T-helper 17 cell (primary cell): ENCODE data around the gene HYOU1. TPM values are rescaled to one million over a fixed set of nuclear protein-coding genes. Genes with fewer than 3 reads are reported as not detected.
A peak's percentile ranks its signal among the peaks of the same experiment; 100 is the strongest.

Source experiments
- ATAC-seq: fragments of 150-1000 bp; cut with Tn5 transposase; 2 replicates; pipeline ENCODE4 v1.10.0; 2021; ENCODE audit warnings: mild to moderate bottlenecking, moderate library complexity
- DNase-seq, 3 donors: peaks; one replicate each; pipeline versions ENCODE4 v3.0.0 to v3.0.0-alpha.2; 2020 to 2021
- H3K9me3 ChIP-seq: one replicate; pipeline ENCODE4 v1.7.0; 2013; ENCODE audit warnings: low read length, mild to moderate bottlenecking; ENCODE audit not compliant: control insufficient read depth, poor library complexity, severe bottlenecking
- H3K27ac Mint-ChIP-seq: one replicate; pipeline ENCODE4 v1.8.0; 2022; ENCODE audit warnings: mild to moderate bottlenecking, moderate library complexity, mixed read lengths
- H3K27me3 Mint-ChIP-seq: one replicate; pipeline ENCODE4 v1.8.0; 2022; ENCODE audit warnings: mixed read lengths
- H3K36me3 Mint-ChIP-seq: one replicate; pipeline ENCODE4 v1.8.0; 2022; ENCODE audit warnings: low read depth, mixed read lengths
- H3K4me1 Mint-ChIP-seq: one replicate; pipeline ENCODE4 v1.8.0; 2022; ENCODE audit warnings: mild to moderate bottlenecking, mixed read lengths
- H3K4me3 Mint-ChIP-seq: one replicate; pipeline ENCODE4 v1.8.0; 2022; ENCODE audit warnings: mild to moderate bottlenecking, moderate library complexity, mixed read lengths
- total RNA-seq, 4 donors: library from RNA in 2 of 4; stranded (reverse) in 2 of 4; gene quantifications; one replicate each; pipeline ENCODE4 v1.2.3 and lab custom pipeline; 2022 to 2026

Gene HYOU1
- total RNA-seq, 2 donors from 2014 or later = 132 to 162 TPM

- Mint-ChIP-seq H3K27me3 (no peaks in the 10 kb centered on the region), H3K27ac (peak overlapping the region; percentile 97), H3K4me3 (peak overlapping the region; percentile 90), H3K36me3 (peaks cover 4% of the 10 kb centered on the region), H3K4me1 (peaks cover 23% of the 10 kb centered on the region)
- DNase-seq (no peak), ATAC-seq (no peak)
- H3K9me3 ChIP-seq = no peaks in the 10 kb centered on the region
Observed at GRCh38 chr11:119092880-119093842, 36.2 kb upstream of the HYOU1 start.

- ATAC-seq = no peak
- peaks cover 29% of the 10 kb centered on the region for H3K4me1 Mint-ChIP-seq
- H3K27ac Mint-ChIP-seq = peak overlapping the region; percentile 97
Observed at GRCh38 chr11:119091966-119092879, 35.2 kb upstream of the HYOU1 start.

GRCh38 chr11:119091178-119091577, 34.2 kb upstream of the HYOU1 start:
- no peaks in the 10 kb centered on the region for H3K27me3 Mint-ChIP-seq
- H3K9me3 ChIP-seq = no peaks in the 10 kb centered on the region
- no peaks in the 10 kb centered on the region for H3K36me3 Mint-ChIP-seq
- H3K4me3 Mint-ChIP-seq = no peak overlapping the region
- DNase-seq = no peak
- no peak overlapping the region for H3K27ac Mint-ChIP-seq
- ATAC-seq = no peak
- H3K4me1 Mint-ChIP-seq = peaks cover 26% of the 10 kb centered on the region

More at GRCh38 chr11:119091966-119092879, 35.2 kb upstream of the HYOU1 start:
- Mint-ChIP-seq H3K4me3 (peak overlapping the region; percentile 41), H3K36me3 (peaks cover 4% of the 10 kb centered on the region), H3K27me3 (no peaks in the 10 kb centered on the region)
- DNase-seq = no peak
- no peaks in the 10 kb centered on the region for H3K9me3 ChIP-seq

- Mint-ChIP-seq H3K4me3 (no peak overlapping the region), H3K27ac (no peak overlapping the region), H3K27me3 (no peaks in the 10 kb centered on the region), H3K36me3 (no peaks in the 10 kb centered on the region), H3K4me1 (peaks cover 24% of the 10 kb centered on the region)
- no peaks in the 10 kb centered on the region for H3K9me3 ChIP-seq
- DNase-seq = no peak
- ATAC-seq = no peak
Observed at GRCh38 chr11:119089319-119089718, 32.3 kb upstream of the HYOU1 start.

GRCh38 chr11:119088406-119088805, 31.4 kb upstream of the HYOU1 start:
- ATAC-seq (no peak), DNase-seq (no peak)
- Mint-ChIP-seq H3K4me1 (peaks cover 18% of the 10 kb centered on the region), H3K27me3 (no peaks in the 10 kb centered on the region), H3K36me3 (no peaks in the 10 kb centered on the region), H3K4me3 (no peak overlapping the region), H3K27ac (no peak overlapping the region)
- no peaks in the 10 kb centered on the region for H3K9me3 ChIP-seq

GRCh38 chr11:119087747-119088241, 30.8 kb upstream of the HYOU1 start:
- Mint-ChIP-seq H3K36me3 (no peaks in the 10 kb centered on the region), H3K27me3 (no peaks in the 10 kb centered on the region), H3K4me1 (peaks cover 15% of the 10 kb centered on the region), H3K4me3 (no peak overlapping the region), H3K27ac (no peak overlapping the region)
- no peaks in the 10 kb centered on the region for H3K9me3 ChIP-seq
- DNase-seq (no peak), ATAC-seq (no peak)

GRCh38 chr11:119087123-119087522, 30.1 kb upstream of the HYOU1 start:
- ATAC-seq (no peak), DNase-seq (no peak)
- H3K27me3 Mint-ChIP-seq = no peaks in the 10 kb centered on the region
- no peak overlapping the region for H3K4me3 Mint-ChIP-seq
- H3K4me1 Mint-ChIP-seq = peaks cover 15% of the 10 kb centered on the region
- no peaks in the 10 kb centered on the region for H3K9me3 ChIP-seq
- H3K36me3 Mint-ChIP-seq = peaks cover under 1% of the 10 kb centered on the region
- H3K27ac Mint-ChIP-seq = no peak overlapping the region

GRCh38 chr11:119085437-119085847, 28.4 kb upstream of the HYOU1 start:
- peaks cover 15% of the 10 kb centered on the region for H3K4me1 Mint-ChIP-seq
- ATAC-seq = no peak
- no peaks in the 10 kb centered on the region for H3K27me3 Mint-ChIP-seq
- no peak for DNase-seq
- H3K36me3 Mint-ChIP-seq = peaks cover 3% of the 10 kb centered on the region
- peak overlapping the region; percentile 93 for H3K4me3 Mint-ChIP-seq
- peak overlapping the region; percentile 89 for H3K27ac Mint-ChIP-seq
- H3K9me3 ChIP-seq = no peaks in the 10 kb centered on the region

GRCh38 chr11:119084663-119085436, 27.8 kb upstream of the HYOU1 start, which contains the start of gene HMBS:
TSS of gene HMBS (plus strand) at chr11:119084881. CDS start at chr11:119085034, 153 bp downstream.
- Mint-ChIP-seq H3K27ac (peak within 1 kb of the TSS; percentile 89), H3K4me1 (peaks cover 15% of the 10 kb centered on the region), H3K27me3 (no peaks in the 10 kb centered on the region), H3K4me3 (peak within 1 kb of the TSS; percentile 93), H3K36me3 (peaks cover 3% of the 10 kb centered on the region)
- ATAC-seq = peak; percentile 95
- no peaks in the 10 kb centered on the region for H3K9me3 ChIP-seq
- DNase-seq = peak; percentile 75 to 85 (median 82)

GRCh38 chr11:119081682-119082260, 24.8 kb upstream of the HYOU1 start:
- Mint-ChIP-seq H3K36me3 (peaks cover 5% of the 10 kb centered on the region), H3K27ac (peak overlapping the region; percentile 41)

GRCh38 chr11:119078675-119079420, 21.8 kb upstream of the HYOU1 start:
- Mint-ChIP-seq H3K4me1 (no peaks in the 10 kb centered on the region), H3K36me3 (peaks cover 5% of the 10 kb centered on the region), H3K4me3 (no peak overlapping the region), H3K27ac (no peak overlapping the region), H3K27me3 (no peaks in the 10 kb centered on the region)
- no peaks in the 10 kb centered on the region for H3K9me3 ChIP-seq
- DNase-seq = no peak
- ATAC-seq = no peak

More at GRCh38 chr11:119081682-119082260, 24.8 kb upstream of the HYOU1 start:
- no peak for ATAC-seq
- H3K4me3 Mint-ChIP-seq = peak overlapping the region; percentile 9
- H3K9me3 ChIP-seq = no peaks in the 10 kb centered on the region
- H3K27me3 Mint-ChIP-seq = no peaks in the 10 kb centered on the region
- H3K4me1 Mint-ChIP-seq = peaks cover 8% of the 10 kb centered on the region
- no peak for DNase-seq
